ENCODE measurements around the gene KCNK18.
"Not testable (repeated sequence)": the region's sequence is repeated elsewhere in the genome, so short reads cannot be mapped to it uniquely, and the experiment has no call there.

Gene KCNK18

GRCh38 chr10:117221156-117221711 lies 23.9 kb downstream of the KCNK18 start:
- no peak for DNase-seq (ENCODE audit: low read depth, low spot score)

- DNase-seq (ENCODE audit: low read depth, low spot score) = no peak
Measured at GRCh38 chr10:117222552-117222951, 25.3 kb downstream of the KCNK18 start.

- no peak for DNase-seq (ENCODE audit: low read depth, low spot score)
Measured at GRCh38 chr10:117222976-117223692, 25.8 kb downstream of the KCNK18 start.

GRCh38 chr10:117223693-117224430 lies 26.6 kb downstream of the KCNK18 start:
- DNase-seq (ENCODE audit: low read depth, low spot score) = no peak

- DNase-seq (ENCODE audit: low read depth, low spot score) = no peak
Measured at GRCh38 chr10:117224881-117225280, 27.6 kb downstream of the KCNK18 start.

- DNase-seq (ENCODE audit: low read depth, low spot score) = no peak
Measured at GRCh38 chr10:117226813-117227451, 29.6 kb downstream of the KCNK18 start.

GRCh38 chr10:117228210-117228609 lies 30.9 kb downstream of the KCNK18 start:
- DNase-seq (ENCODE audit: low read depth, low spot score) = no peak

GRCh38 chr10:117230107-117230506 lies 32.8 kb downstream of the KCNK18 start:
- not testable (repeated sequence) for DNase-seq (ENCODE audit: low read depth, low spot score)

GRCh38 chr10:117237401-117237991 lies 40.2 kb downstream of the KCNK18 start:
- DNase-seq (ENCODE audit: low read depth, low spot score) = no peak

- DNase-seq (ENCODE audit: low read depth, low spot score) = no peak
Measured at GRCh38 chr10:117239051-117239450, 41.8 kb downstream of the KCNK18 start.

GRCh38 chr10:117239721-117240620 lies 42.7 kb downstream of the KCNK18 start:
- DNase-seq (ENCODE audit: low read depth, low spot score) = no peak

- DNase-seq (ENCODE audit: low read depth, low spot score) = no peak
Measured at GRCh38 chr10:117240621-117241529, 43.6 kb downstream of the KCNK18 start, which contains the start of gene SLC18A2. SLC18A2 (plus strand) TSS chr10:117241114; CDS start chr10:117241694, 580 bp downstream.

- DNase-seq (ENCODE audit: low read depth, low spot score) = no peak
Measured at GRCh38 chr10:117241541-117242462, 44.5 kb downstream of the KCNK18 start.

- DNase-seq (ENCODE audit: low read depth, low spot score) = no peak
Measured at GRCh38 chr10:117242463-117242832, 45.2 kb downstream of the KCNK18 start.

- DNase-seq (ENCODE audit: low read depth, low spot score) = no peak
Measured at GRCh38 chr10:117246997-117247671, 49.8 kb downstream of the KCNK18 start.

- no peak for DNase-seq (ENCODE audit: low read depth, low spot score)
Measured at GRCh38 chr10:117248750-117249465, 51.6 kb downstream of the KCNK18 start.

GRCh38 chr10:117249493-117250093 lies 52.3 kb downstream of the KCNK18 start:
- no peak for DNase-seq (ENCODE audit: low read depth, low spot score)
